Liver (tissue), 9 donors: ENCODE measurements around the gene PEF1. TPM values are rescaled to one million over a fixed set of nuclear protein-coding genes. Genes with fewer than 3 reads are reported as not detected.

Experiments used
- DNase-seq: peaks from one replicate; pipeline ENCODE4 v3.0.0-alpha.2; 2017; ENCODE audit warnings: low spot score
- H3K27ac ChIP-seq, 2 donors: one replicate each; pipeline ENCODE4 v1.7.0; 2013; ENCODE audit warnings: inconsistent platforms in 2 of 2, low read length in 2 of 2, control low read depth in 1 of 2, low read depth in 1 of 2, mild to moderate bottlenecking in 1 of 2
- H3K27me3 ChIP-seq, 4 donors: one replicate each; pipeline versions ENCODE4 v1.6.1 to v1.7.0; 2013; ENCODE audit warnings: low read length in 3 of 4, inconsistent platforms in 1 of 4, mild to moderate bottlenecking in 1 of 4, moderate library complexity in 1 of 4; ENCODE audit not compliant: control insufficient read depth in 4 of 4, insufficient read depth in 4 of 4
- H3K36me3 ChIP-seq, 4 donors: one replicate each; pipeline versions ENCODE4 v1.6.1 to v1.7.0; 2013; ENCODE audit warnings: low read length in 3 of 4, mild to moderate bottlenecking in 3 of 4, low read depth in 1 of 4, moderate library complexity in 1 of 4; ENCODE audit not compliant: control insufficient read depth in 4 of 4, insufficient read depth in 3 of 4
- H3K4me1 ChIP-seq, 4 donors: one replicate each; pipeline versions ENCODE4 v1.6.1 to v1.7.0; 2013; ENCODE audit warnings: low read length in 3 of 4, mild to moderate bottlenecking in 3 of 4, moderate library complexity in 1 of 4; ENCODE audit not compliant: control insufficient read depth in 4 of 4, insufficient read depth in 4 of 4
- H3K4me3 ChIP-seq, 3 donors: one replicate each; pipeline versions ENCODE4 v1.6.1 to v1.7.0; 2013; ENCODE audit warnings: low read length in 3 of 3, control low read depth in 1 of 3, low read depth in 1 of 3, mild to moderate bottlenecking in 1 of 3
- H3K9ac ChIP-seq, 2 donors: one replicate each; pipeline ENCODE4 v1.7.0; 2013; ENCODE audit warnings: low read length in 2 of 2, mild to moderate bottlenecking in 2 of 2, moderate library complexity in 2 of 2, control low read depth in 1 of 2, low read depth in 1 of 2
- H3K9me3 ChIP-seq, 4 donors: one replicate each; pipeline versions ENCODE4 v1.6.1 to v1.7.0; 2013; ENCODE audit warnings: low read length in 3 of 4; ENCODE audit not compliant: control insufficient read depth in 4 of 4
- EGR1 ChIP-seq, 2 donors: IDR thresholded peaks; 2 replicates each; pipeline ENCODE4 v1.6.1; 2016 to 2018; ENCODE audit warnings: antibody characterized with exemption in 2 of 2, low read depth in 2 of 2
- FOXA1 ChIP-seq: IDR thresholded peaks from 2 replicates; pipeline ENCODE4 v1.6.1; 2016; ENCODE audit warnings: antibody characterized with exemption
- GABPA ChIP-seq, 2 donors: IDR thresholded peaks in 1 of 2; conservative IDR thresholded peaks in 1 of 2; 2 replicates each; pipeline ENCODE4 v1.6.1; 2016; ENCODE audit warnings: antibody characterized with exemption in 2 of 2, mild to moderate bottlenecking in 1 of 2, moderate library complexity in 1 of 2
- HNF4A ChIP-seq, 2 donors: conservative IDR thresholded peaks; 2 replicates each; pipeline ENCODE4 v1.6.1; 2016; ENCODE audit warnings: antibody characterized with exemption in 2 of 2, mild to moderate bottlenecking in 2 of 2
- HNF4G ChIP-seq: IDR thresholded peaks from 2 replicates; pipeline ENCODE4 v1.6.1; 2016; ENCODE audit warnings: antibody characterized with exemption
- JUND ChIP-seq, 2 donors: IDR thresholded peaks; 2 replicates each; pipeline ENCODE4 v1.6.1; 2016; ENCODE audit warnings: antibody characterized with exemption in 2 of 2
- NR2F2 ChIP-seq: IDR thresholded peaks from 2 replicates; pipeline ENCODE4 v1.6.1; 2016; ENCODE audit warnings: antibody characterized with exemption
- RAD21 ChIP-seq, 2 donors: IDR thresholded peaks; 2 replicates each; pipeline ENCODE4 v1.6.1; 2016; ENCODE audit warnings: antibody characterized with exemption in 2 of 2, mild to moderate bottlenecking in 2 of 2
- RXRA ChIP-seq, 2 donors: IDR thresholded peaks; 2 replicates each; pipeline ENCODE4 v1.6.1; 2017 to 2018; ENCODE audit warnings: antibody characterized with exemption in 2 of 2, mild to moderate bottlenecking in 1 of 2
- TAF1 ChIP-seq: conservative IDR thresholded peaks from 2 replicates; pipeline ENCODE4 v1.6.1; 2016; ENCODE audit warnings: antibody characterized with exemption, mild to moderate bottlenecking
- YY1 ChIP-seq: IDR thresholded peaks from 2 replicates; pipeline ENCODE4 v1.6.1; 2016; ENCODE audit warnings: antibody characterized with exemption, mild to moderate bottlenecking
- whole genome bisulfite sequencing: extraction: QIAGEN DNeasy Blood & Tissue Kit; methylation state at CpG from one replicate; pipeline ENCODE4 v1.1.7; 2013; 5-methylcytosine and 5-hydroxymethylcytosine counted together
- polyA plus RNA-seq, 2 donors: library from polyadenylated mRNA; stranded (reverse) in 1 of 2; unstranded in 1 of 2; fragments of 200-250 nt in 1 of 2; fragments of >200 nt in 1 of 2; fragmentation: Nextera tagmentation in 1 of 2; extraction: Ambion mirVana in 1 of 2; gene quantifications; one replicate each; pipeline versions ENCODE4 v1.2.1 to v1.2.3, GENCODE V29; 2013 to 2015
- total RNA-seq, 2 donors: library from RNA; depleted of rRNA; stranded (reverse); fragments of >200 nt; gene quantifications; one replicate each; pipeline ENCODE4 v1.2.3, GENCODE V29; 2014
- TF ChIP-seq, protein P1 (sequence below): IDR thresholded peaks from 2 replicates; pipeline ENCODE4 v1.6.1; 2016; ENCODE audit warnings: antibody characterized with exemption
- TF ChIP-seq, protein P2 (sequence below): fragments of 150-350 bp; IDR thresholded peaks from 2 replicates; pipeline ENCODE4 v1.5.1; 2017; ENCODE audit warnings: improper control_type of control experiment, low read depth, low read length; ENCODE audit not compliant: missing input control
- TF ChIP-seq, protein P3 (sequence below): IDR thresholded peaks from 2 replicates; pipeline ENCODE4 v1.6.1; 2016; ENCODE audit warnings: antibody characterized with exemption, mild to moderate bottlenecking
- TF ChIP-seq, protein P4 (sequence below): IDR thresholded peaks from 2 replicates; pipeline ENCODE4 v1.6.1; 2016; ENCODE audit warnings: antibody characterized with exemption
- TF ChIP-seq, protein P5 (sequence below): IDR thresholded peaks from 2 replicates; pipeline ENCODE4 v1.6.1; 2016; ENCODE audit warnings: antibody characterized with exemption
- donor health status: healthy.
- donor health status: healthy.
- donor health status: healthy.
- donor health status: healthy.
- donor health status: healthy.

Gene PEF1
- total and polyA plus RNA-seq, 4 donors, result 27.7 to 46.8 (median 32.2) TPM

DNA sequence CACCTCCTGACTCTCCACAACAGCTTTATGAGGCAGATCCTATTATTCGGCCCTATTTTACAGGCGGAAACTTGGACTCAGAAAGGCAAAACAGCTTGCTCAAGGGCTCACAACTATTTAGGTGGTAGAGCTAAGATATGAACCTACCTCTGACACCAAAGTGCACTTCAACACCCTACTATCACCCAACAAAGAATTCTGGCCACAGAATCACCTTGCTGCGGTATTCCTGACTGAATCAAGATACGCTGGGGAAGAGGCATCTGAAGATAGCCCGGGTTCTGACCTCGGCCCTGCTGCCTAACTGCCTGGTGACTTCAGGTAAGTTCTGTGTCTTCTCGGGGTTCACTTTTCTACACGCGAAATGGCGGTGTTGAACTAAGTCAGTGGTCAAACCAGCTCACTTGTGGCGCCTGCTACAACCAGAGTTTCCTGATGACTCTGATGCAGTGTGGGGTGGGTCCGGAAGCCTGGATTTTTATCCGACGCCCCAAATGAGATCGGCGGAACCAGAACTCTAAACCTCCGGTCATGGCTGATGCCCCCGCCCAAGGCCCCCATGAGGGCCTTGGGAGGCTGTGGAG lies 608 bp downstream of the PEF1 start:
- DNase-seq, result no peak
- 5% methylated on average over 18 of the region's 18 CpGs for WGBS
- peak overlapping the region; percentile 90 for H3K9ac ChIP-seq
- TF ChIP-seq JUND (IDR thresholded peaks at IDR 0.05), result peak in 1 of 2 donors; percentile 34
- no peak for TF ChIP-seq EGR1 (IDR thresholded peaks at IDR 0.05; ENCODE audit: low read depth in 2 of 2)
- peak overlapping the region; percentile 96 to 98 for H3K27ac ChIP-seq
- H3K9me3 ChIP-seq, result no peaks in the 10 kb centered on the region
- no peaks in the 10 kb centered on the region for H3K36me3 ChIP-seq
- no peaks in the 10 kb centered on the region for H3K27me3 ChIP-seq
- peak overlapping the region; percentile 44 to 97 (median 90) for H3K4me3 ChIP-seq
- H3K4me1 ChIP-seq, result peaks cover 0 to 26% (median 15%) of the 10 kb centered on the region in 4 donors

DNA sequence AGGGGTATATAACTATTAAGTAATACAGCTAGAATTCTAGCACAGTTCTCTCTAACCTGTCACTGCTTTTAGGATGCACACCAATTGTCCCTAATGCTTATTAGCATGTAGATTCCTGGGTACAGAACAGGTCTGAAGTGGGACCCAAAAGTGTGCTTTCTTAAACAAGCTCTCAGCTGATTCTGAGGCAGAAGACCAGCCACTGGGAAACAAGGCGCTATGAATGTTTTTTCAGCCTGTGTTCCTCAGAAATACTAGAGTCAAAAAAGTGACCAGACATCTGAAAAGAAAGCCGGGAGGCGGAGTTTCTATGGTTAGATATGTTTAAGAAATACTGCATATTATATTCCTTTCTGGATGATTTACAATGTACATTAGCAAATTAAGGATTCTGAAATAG lies 1.8 kb downstream of the PEF1 start:
- H3K9me3 ChIP-seq, result no peaks in the 10 kb centered on the region
- WGBS, result 95% methylated on average over 3 of the region's 3 CpGs
- no peaks in the 10 kb centered on the region for H3K36me3 ChIP-seq
- DNase-seq, result no peak
- H3K9ac ChIP-seq, result no peak overlapping the region
- H3K4me3 ChIP-seq, result no peak overlapping the region
- no peak for TF ChIP-seq HNF4A (conservative IDR thresholded peaks at IDR 0.05)
- TF ChIP-seq, protein P1, sequence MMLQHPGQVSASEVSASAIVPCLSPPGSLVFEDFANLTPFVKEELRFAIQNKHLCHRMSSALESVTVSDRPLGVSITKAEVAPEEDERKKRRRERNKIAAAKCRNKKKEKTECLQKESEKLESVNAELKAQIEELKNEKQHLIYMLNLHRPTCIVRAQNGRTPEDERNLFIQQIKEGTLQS, result no peak
- TF ChIP-seq RXRA (IDR thresholded peaks at IDR 0.05), result no peak
- no peaks in the 10 kb centered on the region for H3K27me3 ChIP-seq
- H3K4me1 ChIP-seq, result peaks cover 0 to 26% (median 15%) of the 10 kb centered on the region in 4 donors
- H3K27ac ChIP-seq, result no peak overlapping the region

DNA sequence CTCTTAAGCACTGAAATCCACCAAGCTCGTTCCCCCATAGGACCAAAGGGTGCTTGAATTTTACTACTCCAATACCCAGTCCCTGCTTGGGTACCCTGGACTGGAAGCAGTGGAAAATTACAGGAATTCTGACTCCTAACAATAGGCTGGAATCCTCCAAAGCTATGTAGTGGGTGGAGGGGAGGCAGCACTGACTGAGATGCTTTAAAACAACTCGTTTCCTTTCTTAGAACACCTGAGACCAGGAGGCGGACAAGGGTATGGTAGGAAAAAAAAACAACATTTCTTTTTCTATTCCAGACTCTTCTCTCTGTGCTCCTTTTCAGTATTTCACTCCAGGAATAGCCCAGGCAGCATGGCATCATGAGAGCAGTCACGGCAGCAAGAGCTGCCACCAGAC lies 2.3 kb downstream of the PEF1 start:
- Histone ChIP-seq H3K4me3 (no peak overlapping the region), H3K9ac (no peak overlapping the region), H3K27ac (no peak overlapping the region), H3K27me3 (no peaks in the 10 kb centered on the region), H3K9me3 (no peaks in the 10 kb centered on the region), H3K36me3 (no peaks in the 10 kb centered on the region), H3K4me1 (peaks cover 0 to 26% (median 15%) of the 10 kb centered on the region in 4 donors)
- DNase-seq, result no peak
- WGBS, result 97% methylated on average over 4 of the region's 4 CpGs
- no peak for TF ChIP-seq JUND (IDR thresholded peaks at IDR 0.05)
- no peak for TF ChIP-seq RAD21 (IDR thresholded peaks at IDR 0.05)
- TF ChIP-seq EGR1 (IDR thresholded peaks at IDR 0.05; ENCODE audit: low read depth in 2 of 2), result no peak
- TF ChIP-seq, protein P2, sequence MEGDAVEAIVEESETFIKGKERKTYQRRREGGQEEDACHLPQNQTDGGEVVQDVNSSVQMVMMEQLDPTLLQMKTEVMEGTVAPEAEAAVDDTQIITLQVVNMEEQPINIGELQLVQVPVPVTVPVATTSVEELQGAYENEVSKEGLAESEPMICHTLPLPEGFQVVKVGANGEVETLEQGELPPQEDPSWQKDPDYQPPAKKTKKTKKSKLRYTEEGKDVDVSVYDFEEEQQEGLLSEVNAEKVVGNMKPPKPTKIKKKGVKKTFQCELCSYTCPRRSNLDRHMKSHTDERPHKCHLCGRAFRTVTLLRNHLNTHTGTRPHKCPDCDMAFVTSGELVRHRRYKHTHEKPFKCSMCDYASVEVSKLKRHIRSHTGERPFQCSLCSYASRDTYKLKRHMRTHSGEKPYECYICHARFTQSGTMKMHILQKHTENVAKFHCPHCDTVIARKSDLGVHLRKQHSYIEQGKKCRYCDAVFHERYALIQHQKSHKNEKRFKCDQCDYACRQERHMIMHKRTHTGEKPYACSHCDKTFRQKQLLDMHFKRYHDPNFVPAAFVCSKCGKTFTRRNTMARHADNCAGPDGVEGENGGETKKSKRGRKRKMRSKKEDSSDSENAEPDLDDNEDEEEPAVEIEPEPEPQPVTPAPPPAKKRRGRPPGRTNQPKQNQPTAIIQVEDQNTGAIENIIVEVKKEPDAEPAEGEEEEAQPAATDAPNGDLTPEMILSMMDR, result no peak
- TF ChIP-seq YY1, result no peak
- TF ChIP-seq, protein P3, sequence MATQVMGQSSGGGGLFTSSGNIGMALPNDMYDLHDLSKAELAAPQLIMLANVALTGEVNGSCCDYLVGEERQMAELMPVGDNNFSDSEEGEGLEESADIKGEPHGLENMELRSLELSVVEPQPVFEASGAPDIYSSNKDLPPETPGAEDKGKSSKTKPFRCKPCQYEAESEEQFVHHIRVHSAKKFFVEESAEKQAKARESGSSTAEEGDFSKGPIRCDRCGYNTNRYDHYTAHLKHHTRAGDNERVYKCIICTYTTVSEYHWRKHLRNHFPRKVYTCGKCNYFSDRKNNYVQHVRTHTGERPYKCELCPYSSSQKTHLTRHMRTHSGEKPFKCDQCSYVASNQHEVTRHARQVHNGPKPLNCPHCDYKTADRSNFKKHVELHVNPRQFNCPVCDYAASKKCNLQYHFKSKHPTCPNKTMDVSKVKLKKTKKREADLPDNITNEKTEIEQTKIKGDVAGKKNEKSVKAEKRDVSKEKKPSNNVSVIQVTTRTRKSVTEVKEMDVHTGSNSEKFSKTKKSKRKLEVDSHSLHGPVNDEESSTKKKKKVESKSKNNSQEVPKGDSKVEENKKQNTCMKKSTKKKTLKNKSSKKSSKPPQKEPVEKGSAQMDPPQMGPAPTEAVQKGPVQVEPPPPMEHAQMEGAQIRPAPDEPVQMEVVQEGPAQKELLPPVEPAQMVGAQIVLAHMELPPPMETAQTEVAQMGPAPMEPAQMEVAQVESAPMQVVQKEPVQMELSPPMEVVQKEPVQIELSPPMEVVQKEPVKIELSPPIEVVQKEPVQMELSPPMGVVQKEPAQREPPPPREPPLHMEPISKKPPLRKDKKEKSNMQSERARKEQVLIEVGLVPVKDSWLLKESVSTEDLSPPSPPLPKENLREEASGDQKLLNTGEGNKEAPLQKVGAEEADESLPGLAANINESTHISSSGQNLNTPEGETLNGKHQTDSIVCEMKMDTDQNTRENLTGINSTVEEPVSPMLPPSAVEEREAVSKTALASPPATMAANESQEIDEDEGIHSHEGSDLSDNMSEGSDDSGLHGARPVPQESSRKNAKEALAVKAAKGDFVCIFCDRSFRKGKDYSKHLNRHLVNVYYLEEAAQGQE, result no peak
- TF ChIP-seq FOXA1, result no peak
- no peak for TF ChIP-seq HNF4G
- no peak for TF ChIP-seq NR2F2
- TF ChIP-seq RXRA (IDR thresholded peaks at IDR 0.05), result no peak
- TF ChIP-seq, protein P4, sequence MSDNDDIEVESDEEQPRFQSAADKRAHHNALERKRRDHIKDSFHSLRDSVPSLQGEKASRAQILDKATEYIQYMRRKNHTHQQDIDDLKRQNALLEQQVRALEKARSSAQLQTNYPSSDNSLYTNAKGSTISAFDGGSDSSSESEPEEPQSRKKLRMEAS, result no peak
- TF ChIP-seq, protein P5, sequence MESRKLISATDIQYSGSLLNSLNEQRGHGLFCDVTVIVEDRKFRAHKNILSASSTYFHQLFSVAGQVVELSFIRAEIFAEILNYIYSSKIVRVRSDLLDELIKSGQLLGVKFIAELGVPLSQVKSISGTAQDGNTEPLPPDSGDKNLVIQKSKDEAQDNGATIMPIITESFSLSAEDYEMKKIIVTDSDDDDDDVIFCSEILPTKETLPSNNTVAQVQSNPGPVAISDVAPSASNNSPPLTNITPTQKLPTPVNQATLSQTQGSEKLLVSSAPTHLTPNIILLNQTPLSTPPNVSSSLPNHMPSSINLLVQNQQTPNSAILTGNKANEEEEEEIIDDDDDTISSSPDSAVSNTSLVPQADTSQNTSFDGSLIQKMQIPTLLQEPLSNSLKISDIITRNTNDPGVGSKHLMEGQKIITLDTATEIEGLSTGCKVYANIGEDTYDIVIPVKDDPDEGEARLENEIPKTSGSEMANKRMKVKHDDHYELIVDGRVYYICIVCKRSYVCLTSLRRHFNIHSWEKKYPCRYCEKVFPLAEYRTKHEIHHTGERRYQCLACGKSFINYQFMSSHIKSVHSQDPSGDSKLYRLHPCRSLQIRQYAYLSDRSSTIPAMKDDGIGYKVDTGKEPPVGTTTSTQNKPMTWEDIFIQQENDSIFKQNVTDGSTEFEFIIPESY, result no peak
- TF ChIP-seq HNF4A (conservative IDR thresholded peaks at IDR 0.05), result no peak
- no peak for TF ChIP-seq GABPA (IDR thresholded peaks at IDR 0.05 in 1 of 2, conservative IDR thresholded peaks at IDR 0.05 in 1 of 2)
- TF ChIP-seq TAF1, result no peak
